Natural killer cell (primary cell): ENCODE measurements around the gene SUPT20HL2. TPM values are rescaled to one million over a fixed set of nuclear protein-coding genes. Genes with fewer than 3 reads are reported as not detected.

Source experiments
- ATAC-seq, 3 donors: fragments of 150-1000 bp in 2 of 3; fragments of 200-7000 bp in 1 of 3; cut with Tn5 transposase; 1 replicate in 1 of 3; 2 replicates in 2 of 3; pipeline ENCODE4 v1.10.0; 2021; ENCODE audit warnings: mild to moderate bottlenecking in 2 of 3, moderate library complexity in 2 of 3
- DNase-seq, 2 donors: peaks; one replicate each; pipeline versions ENCODE4 v3.0.0 to v3.0.0-alpha.2; 2013 to 2021; ENCODE audit warnings: mixed read lengths in 1 of 2
- H3K27ac ChIP-seq: one replicate; pipeline ENCODE4 v1.5.1; 2013; ENCODE audit warnings: mild to moderate bottlenecking, low read length
- H3K27me3 ChIP-seq: one replicate; pipeline ENCODE4 v1.6.1; 2013; ENCODE audit warnings: low read length; ENCODE audit not compliant: control insufficient read depth, insufficient read depth
- H3K36me3 ChIP-seq: one replicate; pipeline ENCODE4 v1.6.1; 2013; ENCODE audit warnings: low read length; ENCODE audit not compliant: control insufficient read depth, insufficient read depth
- H3K4me1 ChIP-seq: one replicate; pipeline ENCODE4 v1.6.1; 2013; ENCODE audit warnings: low read length; ENCODE audit not compliant: control insufficient read depth, insufficient read depth
- H3K4me3 ChIP-seq: one replicate; pipeline ENCODE4 v1.5.1; 2013; ENCODE audit warnings: low read length
- H3K9me3 ChIP-seq: one replicate; pipeline ENCODE4 v1.6.1; 2013; ENCODE audit warnings: low read length; ENCODE audit not compliant: control insufficient read depth, insufficient read depth
- H3K27ac Mint-ChIP-seq, 2 donors: one replicate each; pipeline ENCODE4 v1.8.0; 2022; ENCODE audit warnings: mild to moderate bottlenecking in 2 of 2, mixed read lengths in 2 of 2, moderate library complexity in 1 of 2
- H3K27me3 Mint-ChIP-seq, 2 donors: one replicate each; pipeline ENCODE4 v1.8.0; 2022; ENCODE audit warnings: low read depth in 2 of 2, mixed read lengths in 2 of 2
- H3K36me3 Mint-ChIP-seq: one replicate; pipeline ENCODE4 v1.8.0; 2022; ENCODE audit warnings: mixed read lengths
- H3K4me1 Mint-ChIP-seq, 2 donors: one replicate each; pipeline ENCODE4 v1.8.0; 2022; ENCODE audit warnings: mixed read lengths in 2 of 2
- H3K4me3 Mint-ChIP-seq: one replicate; pipeline ENCODE4 v1.8.0; 2022; ENCODE audit warnings: mild to moderate bottlenecking, moderate library complexity, mixed read lengths
- H3K9me3 Mint-ChIP-seq, 2 donors: one replicate each; pipeline ENCODE4 v1.8.0; 2022; ENCODE audit warnings: mixed read lengths in 2 of 2
- WGBS: methylation state at CpG from one replicate; pipeline ENCODE4 v1.1.7; 2013; ENCODE audit warnings: missing lambda C conversion rate; ENCODE audit not compliant: insufficient coverage; 5-methylcytosine and 5-hydroxymethylcytosine counted together
- intact Hi-C: fragments of 100-400 bp; cut with micrococcal nuclease; formaldehyde crosslinking; loops from one replicate; pipeline ENCODE4 v1.14.2; 2022
- total RNA-seq, 4 donors: library from RNA; stranded (reverse); fragments of 120-200 nt in 1 of 4; gene quantifications; one replicate each; pipeline versions ENCODE4 v1.2.3 to v1.2.4, GENCODE V29; 2013 to 2022
- TF ChIP-seq, protein P1 (sequence below): fragments of 200-600 bp; IDR thresholded peaks from one replicate; pipeline ENCODE4 v1.8.0; 2022; ENCODE audit warnings: antibody characterized with exemption

SUPT20HL2 gene
- total RNA-seq, 3 donors from 2014 or later (not counting 1 experiment from before 2014, with no cell fraction given): not detected

DNA sequence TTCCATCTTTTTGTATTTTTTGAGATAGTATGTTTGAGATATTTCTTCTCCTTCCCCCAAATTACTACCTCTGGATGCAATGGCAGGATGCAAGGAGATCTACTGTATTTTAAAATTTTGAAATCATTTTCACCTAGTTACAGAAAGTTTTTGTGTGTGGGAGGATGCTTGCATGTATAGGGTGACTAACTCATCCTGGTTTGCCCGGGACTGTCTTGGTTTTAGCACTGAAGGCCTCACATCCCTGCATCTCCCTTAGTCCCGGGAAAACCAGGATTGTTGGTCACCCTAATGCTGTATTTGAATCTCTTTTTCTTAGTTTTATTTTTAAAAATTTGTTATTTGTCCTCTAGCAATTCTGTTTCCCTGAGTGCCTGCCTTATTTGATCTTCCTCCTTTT, 12.1 kb downstream of the SUPT20HL2 start:
- DNase-seq (no peak), ATAC-seq (no peak)
- Mint-ChIP-seq H3K4me1 (no peaks in the 10 kb centered on the region), H3K4me3 (no peak overlapping the region), H3K9me3 (no peaks in the 10 kb centered on the region), H3K36me3 (no peaks in the 10 kb centered on the region), H3K27me3 (peaks cover 0 to 24% of the 10 kb centered on the region in 2 donors), H3K27ac (no peak overlapping the region)
- H3K27ac ChIP-seq: no peak overlapping the region
- intact Hi-C loops: no loop called here
- H3K4me3 ChIP-seq: no peak overlapping the region
- no peaks in the 10 kb centered on the region for H3K9me3 ChIP-seq
- no peaks in the 10 kb centered on the region for H3K27me3 ChIP-seq
- TF ChIP-seq, protein P1, sequence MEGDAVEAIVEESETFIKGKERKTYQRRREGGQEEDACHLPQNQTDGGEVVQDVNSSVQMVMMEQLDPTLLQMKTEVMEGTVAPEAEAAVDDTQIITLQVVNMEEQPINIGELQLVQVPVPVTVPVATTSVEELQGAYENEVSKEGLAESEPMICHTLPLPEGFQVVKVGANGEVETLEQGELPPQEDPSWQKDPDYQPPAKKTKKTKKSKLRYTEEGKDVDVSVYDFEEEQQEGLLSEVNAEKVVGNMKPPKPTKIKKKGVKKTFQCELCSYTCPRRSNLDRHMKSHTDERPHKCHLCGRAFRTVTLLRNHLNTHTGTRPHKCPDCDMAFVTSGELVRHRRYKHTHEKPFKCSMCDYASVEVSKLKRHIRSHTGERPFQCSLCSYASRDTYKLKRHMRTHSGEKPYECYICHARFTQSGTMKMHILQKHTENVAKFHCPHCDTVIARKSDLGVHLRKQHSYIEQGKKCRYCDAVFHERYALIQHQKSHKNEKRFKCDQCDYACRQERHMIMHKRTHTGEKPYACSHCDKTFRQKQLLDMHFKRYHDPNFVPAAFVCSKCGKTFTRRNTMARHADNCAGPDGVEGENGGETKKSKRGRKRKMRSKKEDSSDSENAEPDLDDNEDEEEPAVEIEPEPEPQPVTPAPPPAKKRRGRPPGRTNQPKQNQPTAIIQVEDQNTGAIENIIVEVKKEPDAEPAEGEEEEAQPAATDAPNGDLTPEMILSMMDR: no peak
- WGBS: 71% methylated on average over 1 of the region's 2 CpGs
- no peaks in the 10 kb centered on the region for H3K36me3 ChIP-seq
- no peaks in the 10 kb centered on the region for H3K4me1 ChIP-seq

DNA sequence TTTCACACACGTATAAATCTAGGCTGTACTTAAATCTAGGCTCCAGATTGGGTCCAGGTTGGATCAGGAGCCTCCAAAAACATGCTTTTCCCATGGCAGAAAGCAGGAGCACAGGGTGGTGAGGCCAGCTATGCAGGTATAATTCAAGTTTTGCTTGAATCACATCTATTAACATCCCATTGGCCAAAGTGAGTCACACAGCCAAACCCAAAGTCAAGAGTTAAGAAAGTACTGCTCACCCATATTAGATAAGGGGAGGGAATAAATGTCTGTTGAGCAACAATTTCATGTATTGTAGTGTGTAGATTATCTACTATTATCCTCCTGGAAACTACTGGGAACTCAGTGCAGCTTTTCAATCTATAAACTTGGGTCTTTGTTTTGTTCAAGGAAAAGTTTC, 12.8 kb downstream of the SUPT20HL2 start:
- H3K9me3 ChIP-seq: no peaks in the 10 kb centered on the region
- no peaks in the 10 kb centered on the region for H3K9me3 Mint-ChIP-seq
- DNase-seq: no peak
- 73% methylated on average over 1 of the region's 1 CpG for WGBS
- no peaks in the 10 kb centered on the region for H3K4me1 ChIP-seq
- H3K27ac ChIP-seq: no peak overlapping the region
- no peaks in the 10 kb centered on the region for H3K36me3 Mint-ChIP-seq
- H3K36me3 ChIP-seq: no peaks in the 10 kb centered on the region
- no peak overlapping the region for H3K4me3 ChIP-seq
- H3K27me3 Mint-ChIP-seq: peaks cover 0 to 18% of the 10 kb centered on the region in 2 donors
- intact Hi-C loops: no loop called here
- no peak overlapping the region for H3K4me3 Mint-ChIP-seq
- H3K4me1 Mint-ChIP-seq: no peaks in the 10 kb centered on the region
- ATAC-seq: no peak
- no peaks in the 10 kb centered on the region for H3K27me3 ChIP-seq
- no peak overlapping the region for H3K27ac Mint-ChIP-seq
- TF ChIP-seq, protein P1: no peak

DNA sequence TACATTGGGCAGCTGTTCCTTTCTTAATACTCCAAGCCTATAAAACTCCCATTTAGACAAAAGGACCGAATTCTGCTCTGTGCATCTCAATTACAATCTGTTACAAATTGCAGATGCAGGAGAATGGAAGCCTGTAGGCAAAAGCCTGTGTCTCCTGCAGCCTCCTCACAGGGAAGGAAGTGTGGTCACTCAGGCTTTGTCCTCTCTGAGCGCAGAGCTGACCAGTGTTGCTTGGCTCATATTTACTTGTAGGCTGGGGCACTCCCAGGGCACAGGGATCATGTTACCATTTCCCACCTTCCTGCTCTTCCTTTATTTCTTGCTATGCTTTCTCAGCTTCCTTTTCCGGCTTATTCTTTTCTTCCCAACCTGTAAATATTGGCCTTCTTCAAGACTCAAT, 15.7 kb downstream of the SUPT20HL2 start:
- H3K9me3 ChIP-seq: no peaks in the 10 kb centered on the region
- H3K36me3 ChIP-seq: no peaks in the 10 kb centered on the region
- ATAC-seq (no peak), DNase-seq (no peak)
- no peak overlapping the region for H3K27ac ChIP-seq
- no peak overlapping the region for H3K4me3 Mint-ChIP-seq
- H3K4me3 ChIP-seq: no peak overlapping the region
- H3K36me3 Mint-ChIP-seq: no peaks in the 10 kb centered on the region
- no peaks in the 10 kb centered on the region for H3K9me3 Mint-ChIP-seq
- H3K27me3 ChIP-seq: no peaks in the 10 kb centered on the region
- TF ChIP-seq, protein P1: no peak
- H3K27ac Mint-ChIP-seq: no peak overlapping the region
- WGBS: 79% methylated on average over 3 of the region's 3 CpGs
- H3K4me1 ChIP-seq: no peaks in the 10 kb centered on the region
- peaks cover 0 to 7% of the 10 kb centered on the region in 2 donors for H3K27me3 Mint-ChIP-seq
- intact Hi-C loops: no loop called here
- H3K4me1 Mint-ChIP-seq: no peaks in the 10 kb centered on the region

DNA sequence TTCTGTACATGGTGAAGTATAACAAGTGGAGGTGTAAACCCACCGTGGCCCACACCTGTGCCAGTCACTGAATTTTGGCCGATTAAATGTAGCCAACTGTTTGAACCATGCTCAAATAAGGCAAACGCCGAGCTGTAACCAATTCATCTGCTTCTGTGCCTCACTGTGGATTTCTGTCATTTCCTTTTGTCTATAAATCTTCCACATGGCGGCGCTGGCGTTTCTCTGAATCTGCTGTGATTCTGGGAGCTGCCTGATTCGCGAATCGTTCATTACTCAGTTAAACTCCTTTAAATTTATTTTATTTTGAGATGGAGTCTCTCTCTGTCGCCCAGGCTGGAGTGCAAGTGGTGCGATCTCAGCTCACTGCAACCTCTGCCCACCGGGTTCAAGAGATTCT, 19.2 kb downstream of the SUPT20HL2 start:
- H3K9me3 Mint-ChIP-seq: no peaks in the 10 kb centered on the region
- ATAC-seq: no peak
- no peaks in the 10 kb centered on the region for H3K36me3 ChIP-seq
- no peaks in the 10 kb centered on the region for H3K27me3 ChIP-seq
- no peaks in the 10 kb centered on the region for H3K36me3 Mint-ChIP-seq
- H3K27me3 Mint-ChIP-seq: peaks cover 0 to 9% of the 10 kb centered on the region in 2 donors
- no peaks in the 10 kb centered on the region for H3K4me1 ChIP-seq
- no peaks in the 10 kb centered on the region for H3K4me1 Mint-ChIP-seq
- no peak overlapping the region for H3K27ac Mint-ChIP-seq
- TF ChIP-seq, protein P1: no peak
- no peak overlapping the region for H3K4me3 Mint-ChIP-seq
- H3K4me3 ChIP-seq: no peak overlapping the region
- intact Hi-C loops: no loop called here
- no peak overlapping the region for H3K27ac ChIP-seq
- peak in 1 of 2 donors; percentile 4 for DNase-seq
- 46% methylated on average over 7 of the region's 13 CpGs for WGBS
- H3K9me3 ChIP-seq: no peaks in the 10 kb centered on the region
